Ascending aorta (tissue), 2 donors: Measurements from ENCODE around the gene CAMK2A. TPM values are rescaled to one million over a fixed set of nuclear protein-coding genes. Genes with fewer than 3 reads are reported as not detected.

ENCODE experiments used
- DNase-seq, 2 donors: peaks; one replicate each; pipeline ENCODE4 v3.0.0-alpha.2; 2019; ENCODE audit warnings: low spot score in 2 of 2
- H3K27ac ChIP-seq, 2 donors: fragments of 200-600 bp; sonication (generic); one replicate each; pipeline ENCODE4 v1.5.1; 2016 to 2017; ENCODE audit warnings: mild to moderate bottlenecking in 1 of 2
- H3K27me3 ChIP-seq: fragments of 200-600 bp; sonication (generic); one replicate; pipeline ENCODE4 v1.5.1; 2017
- H3K36me3 ChIP-seq, 2 donors: fragments of 200-600 bp; sonication (generic); one replicate each; pipeline ENCODE4 v1.5.1; 2016
- H3K4me1 ChIP-seq, 2 donors: fragments of 200-600 bp; sonication (generic); one replicate each; pipeline ENCODE4 v1.5.1; 2016 to 2017; ENCODE audit warnings: mild to moderate bottlenecking in 1 of 2
- H3K4me3 ChIP-seq, 2 donors: fragments of 200-600 bp; sonication (generic); one replicate each; pipeline ENCODE4 v1.5.1; 2016 to 2017; ENCODE audit warnings: mild to moderate bottlenecking in 1 of 2
- H3K9me3 ChIP-seq, 2 donors: fragments of 200-600 bp; sonication (generic); one replicate each; pipeline ENCODE4 v1.5.1; 2016
- intact Hi-C: fragments of 100-400 bp; cut with DNase I; formaldehyde crosslinking; loops from one replicate; pipeline ENCODE4 v1.15.1; 2023
- total RNA-seq: library from RNA; depleted of rRNA; stranded (reverse); fragments of >200 nt; gene quantifications from one replicate; pipeline ENCODE4 v1.1.0, GENCODE V29; 2016
- TF ChIP-seq, protein P1 (sequence below), 3 experiments: fragments of 200-600 bp in 2 of 3; fragments of 450-650 bp in 1 of 3; sonication (generic) in 2 of 3; IDR thresholded peaks; one replicate each; pipeline ENCODE4 v1.5.1; 2016 to 2019; ENCODE audit warnings: antibody characterized with exemption in 3 of 3, mild to moderate bottlenecking in 1 of 3, moderate library complexity in 1 of 3

Gene CAMK2A
- total RNA-seq, 1 donor from 2014 or later = not detected

DNA sequence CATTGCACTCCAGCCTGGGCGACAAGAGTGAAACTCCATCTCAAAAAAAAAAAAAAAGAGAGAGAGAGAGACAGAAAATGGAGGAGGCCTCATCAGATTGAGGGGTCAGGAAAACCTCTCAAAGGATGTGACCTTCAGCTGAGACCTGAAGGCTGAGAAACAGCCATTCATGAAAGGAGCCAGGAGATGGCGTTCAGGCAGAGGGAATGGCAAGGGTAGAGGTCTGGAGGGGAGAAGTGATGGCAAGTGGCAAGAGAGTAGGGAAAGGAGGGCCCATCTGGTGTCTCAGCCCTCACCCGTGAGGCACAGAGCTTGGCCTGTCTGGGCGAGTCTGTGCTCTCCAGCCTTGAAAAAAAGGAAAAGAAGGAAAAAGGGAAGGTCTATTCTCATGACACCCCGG lies 17.0 kb downstream of the CAMK2A start:
- Histone ChIP-seq H3K9me3 (no peaks in the 10 kb centered on the region), H3K27me3 (no peaks in the 10 kb centered on the region), H3K27ac (no peak overlapping the region), H3K4me1 (no peaks in the 10 kb centered on the region), H3K36me3 (no peaks in the 10 kb centered on the region), H3K4me3 (no peak overlapping the region)
- no peak for DNase-seq
- TF ChIP-seq, protein P1, sequence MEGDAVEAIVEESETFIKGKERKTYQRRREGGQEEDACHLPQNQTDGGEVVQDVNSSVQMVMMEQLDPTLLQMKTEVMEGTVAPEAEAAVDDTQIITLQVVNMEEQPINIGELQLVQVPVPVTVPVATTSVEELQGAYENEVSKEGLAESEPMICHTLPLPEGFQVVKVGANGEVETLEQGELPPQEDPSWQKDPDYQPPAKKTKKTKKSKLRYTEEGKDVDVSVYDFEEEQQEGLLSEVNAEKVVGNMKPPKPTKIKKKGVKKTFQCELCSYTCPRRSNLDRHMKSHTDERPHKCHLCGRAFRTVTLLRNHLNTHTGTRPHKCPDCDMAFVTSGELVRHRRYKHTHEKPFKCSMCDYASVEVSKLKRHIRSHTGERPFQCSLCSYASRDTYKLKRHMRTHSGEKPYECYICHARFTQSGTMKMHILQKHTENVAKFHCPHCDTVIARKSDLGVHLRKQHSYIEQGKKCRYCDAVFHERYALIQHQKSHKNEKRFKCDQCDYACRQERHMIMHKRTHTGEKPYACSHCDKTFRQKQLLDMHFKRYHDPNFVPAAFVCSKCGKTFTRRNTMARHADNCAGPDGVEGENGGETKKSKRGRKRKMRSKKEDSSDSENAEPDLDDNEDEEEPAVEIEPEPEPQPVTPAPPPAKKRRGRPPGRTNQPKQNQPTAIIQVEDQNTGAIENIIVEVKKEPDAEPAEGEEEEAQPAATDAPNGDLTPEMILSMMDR (IDR thresholded peaks at IDR 0.05) = peak in 1 of 3 experiments; percentile 12
- intact Hi-C loops = no loop called here

DNA sequence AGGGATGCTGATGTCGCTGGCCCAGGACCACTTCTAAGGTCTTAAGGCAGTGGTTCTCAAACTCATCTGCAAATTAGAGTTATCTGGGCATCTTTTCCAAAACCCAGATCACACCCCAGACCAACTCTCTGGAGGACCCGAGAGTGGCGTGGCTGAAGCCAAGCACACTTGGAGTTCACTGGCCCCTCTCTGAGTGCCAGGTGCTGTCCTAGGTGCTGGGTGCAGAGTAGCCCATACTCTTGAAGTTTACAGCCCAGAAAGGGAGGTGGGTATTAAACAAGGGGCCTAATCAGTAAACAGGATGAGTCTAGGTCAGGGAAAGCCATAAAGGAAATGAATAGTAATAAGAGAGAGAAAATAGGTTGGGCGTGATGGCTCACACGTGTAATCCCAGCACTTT lies 17.6 kb downstream of the CAMK2A start:
- H3K27ac ChIP-seq = no peak overlapping the region
- intact Hi-C loops = no loop called here
- DNase-seq = no peak
- no peak overlapping the region for H3K4me3 ChIP-seq
- TF ChIP-seq, protein P1 (IDR thresholded peaks at IDR 0.05) = no peak
- H3K4me1 ChIP-seq = no peaks in the 10 kb centered on the region
- H3K27me3 ChIP-seq = no peaks in the 10 kb centered on the region
- H3K9me3 ChIP-seq = no peaks in the 10 kb centered on the region
- H3K36me3 ChIP-seq = no peaks in the 10 kb centered on the region

DNA sequence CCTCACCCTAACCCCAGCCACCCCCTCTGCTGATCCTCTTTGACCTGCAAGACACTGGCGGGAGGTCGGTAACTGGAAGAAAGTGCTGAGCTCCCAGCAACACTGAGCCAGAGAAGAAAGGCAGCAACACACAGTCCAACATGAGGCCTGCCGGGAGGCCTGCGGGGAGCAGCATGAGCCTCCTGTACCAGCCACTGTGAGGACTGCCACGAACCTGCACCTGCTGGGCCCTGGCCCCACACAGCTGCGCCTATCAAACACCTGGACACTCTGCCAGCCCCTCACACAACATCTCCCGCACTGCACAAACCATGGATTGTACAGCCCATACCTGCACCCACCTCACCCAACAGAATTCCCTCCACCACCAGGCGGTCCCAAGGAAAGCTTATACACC lies 18.3 kb downstream of the CAMK2A start:
- no peak for DNase-seq
- no peak overlapping the region for H3K27ac ChIP-seq
- no peaks in the 10 kb centered on the region for H3K9me3 ChIP-seq
- H3K27me3 ChIP-seq = no peaks in the 10 kb centered on the region
- H3K4me1 ChIP-seq = no peaks in the 10 kb centered on the region
- intact Hi-C loops = no loop called here
- H3K36me3 ChIP-seq = no peaks in the 10 kb centered on the region
- no peak overlapping the region for H3K4me3 ChIP-seq
- TF ChIP-seq, protein P1 (IDR thresholded peaks at IDR 0.05) = no peak

DNA sequence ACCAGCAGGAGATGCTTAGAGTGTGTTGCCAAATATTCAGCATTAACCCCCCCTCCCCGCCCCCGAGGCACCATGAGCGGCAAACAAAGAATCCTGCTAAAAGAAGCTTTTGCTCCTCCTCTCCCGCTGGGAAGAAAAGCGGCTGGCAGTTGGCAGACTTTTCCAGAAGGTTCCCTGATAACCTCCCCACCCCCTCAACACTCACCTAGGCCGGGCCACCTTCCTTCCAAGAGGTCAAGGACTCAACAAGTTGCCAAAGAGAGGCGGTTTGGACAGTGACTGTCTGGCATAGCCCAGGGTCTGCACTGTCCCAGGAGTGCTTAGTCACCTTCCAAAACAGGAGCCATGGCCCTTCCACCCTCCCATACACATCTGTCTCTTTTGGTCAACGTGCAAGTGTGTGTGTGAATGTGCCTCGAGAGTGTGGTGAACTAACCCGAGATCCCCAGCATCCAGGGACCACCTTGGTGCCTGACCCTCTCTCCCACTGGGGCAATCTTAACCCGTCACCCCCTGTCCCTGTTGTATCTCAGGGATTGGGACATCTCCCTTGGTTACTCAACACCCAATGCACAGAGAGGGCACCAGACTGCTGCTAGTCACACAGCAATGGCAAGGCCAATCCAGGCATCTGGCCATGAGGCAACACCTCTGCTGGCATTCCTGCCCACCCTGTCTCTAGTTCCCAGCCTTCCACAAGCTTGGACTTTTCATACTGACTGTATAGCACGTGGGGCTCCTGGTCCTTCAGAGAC lies 18.9 kb downstream of the CAMK2A start:
- Histone ChIP-seq H3K9me3 (no peaks in the 10 kb centered on the region), H3K27ac (no peak overlapping the region), H3K36me3 (no peaks in the 10 kb centered on the region), H3K4me1 (no peaks in the 10 kb centered on the region), H3K4me3 (no peak overlapping the region), H3K27me3 (no peaks in the 10 kb centered on the region)
- no peak for DNase-seq
- intact Hi-C loops = no loop called here
- TF ChIP-seq, protein P1 (IDR thresholded peaks at IDR 0.05) = no peak

DNA sequence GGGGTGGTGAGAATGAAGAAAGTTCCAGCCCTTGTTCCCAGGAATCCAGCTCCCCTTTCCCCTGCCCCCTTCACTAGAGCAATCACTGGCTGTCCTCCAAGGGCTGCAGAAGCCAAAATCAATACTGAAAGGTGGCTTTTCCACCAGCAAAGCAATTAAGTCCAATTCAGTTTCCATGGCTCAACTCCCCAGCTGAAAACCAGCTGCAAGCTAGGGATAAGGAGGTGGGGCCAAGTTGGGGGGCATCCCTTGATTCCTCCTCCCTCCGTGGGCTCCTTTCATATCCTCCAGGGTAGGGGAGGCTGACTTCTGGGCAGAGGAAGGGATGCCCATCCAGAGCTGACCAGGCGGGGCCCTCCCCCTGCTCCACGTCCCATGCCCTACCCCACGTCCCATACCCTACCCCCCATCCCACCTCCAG lies 22.7 kb downstream of the CAMK2A start:
- H3K4me1 ChIP-seq = no peaks in the 10 kb centered on the region
- TF ChIP-seq, protein P1 (IDR thresholded peaks at IDR 0.05) = no peak
- no peak overlapping the region for H3K4me3 ChIP-seq
- no peak overlapping the region for H3K27ac ChIP-seq
- intact Hi-C loops = no loop called here
- H3K27me3 ChIP-seq = no peaks in the 10 kb centered on the region
- no peak for DNase-seq
- H3K36me3 ChIP-seq = no peaks in the 10 kb centered on the region
- no peaks in the 10 kb centered on the region for H3K9me3 ChIP-seq
